Middle frontal gyrus (tissue), 1 donor: Measurements from ENCODE around the gene FRRS1L.

ENCODE experiments used
- DNase-seq: peaks from one replicate; pipeline ENCODE4 v3.0.0-alpha.2; 2015; ENCODE audit warnings: low spot score; ENCODE audit errors: extremely low spot score

Gene FRRS1L, protein sequence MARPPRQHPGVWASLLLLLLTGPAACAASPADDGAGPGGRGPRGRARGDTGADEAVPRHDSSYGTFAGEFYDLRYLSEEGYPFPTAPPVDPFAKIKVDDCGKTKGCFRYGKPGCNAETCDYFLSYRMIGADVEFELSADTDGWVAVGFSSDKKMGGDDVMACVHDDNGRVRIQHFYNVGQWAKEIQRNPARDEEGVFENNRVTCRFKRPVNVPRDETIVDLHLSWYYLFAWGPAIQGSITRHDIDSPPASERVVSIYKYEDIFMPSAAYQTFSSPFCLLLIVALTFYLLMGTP

DNA sequence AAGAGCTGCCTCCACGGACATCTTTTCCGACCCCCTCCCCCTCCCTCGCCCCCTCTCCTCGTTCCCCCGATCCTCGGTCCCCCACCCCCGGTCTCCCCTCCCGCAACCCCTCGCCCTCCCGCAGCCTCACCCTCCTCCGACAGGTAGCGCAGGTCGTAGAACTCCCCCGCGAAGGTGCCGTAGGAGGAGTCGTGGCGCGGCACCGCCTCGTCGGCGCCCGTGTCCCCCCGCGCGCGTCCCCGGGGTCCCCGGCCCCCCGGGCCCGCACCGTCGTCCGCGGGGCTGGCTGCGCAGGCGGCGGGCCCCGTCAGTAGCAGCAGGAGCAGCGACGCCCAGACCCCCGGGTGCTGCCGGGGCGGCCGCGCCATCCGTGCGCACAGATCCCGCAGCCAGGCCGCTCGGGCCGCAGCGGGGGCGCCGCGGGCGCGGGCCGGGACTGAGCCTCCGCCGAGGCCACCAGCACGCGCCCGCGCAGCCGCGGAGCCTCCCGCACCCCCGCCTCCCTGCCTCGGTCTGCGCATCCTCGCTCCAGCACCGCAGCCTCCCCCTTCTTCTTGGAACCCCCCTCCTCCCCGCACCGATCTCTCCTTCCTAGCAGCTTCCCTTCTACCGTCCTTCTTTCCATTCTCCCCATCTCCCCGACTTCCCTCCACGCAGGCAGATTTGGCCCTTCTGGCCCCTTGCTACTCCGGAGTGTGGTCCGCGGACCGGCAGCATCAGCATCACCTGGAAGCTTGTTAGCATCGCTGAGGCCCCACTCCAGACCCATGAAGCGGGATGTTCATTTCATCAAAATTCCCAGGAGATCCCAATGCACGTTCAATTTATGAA lies at the start of gene FRRS1L:
FRRS1L (minus strand) TSS at position 479 of the 831 bp plus-strand sequence; CDS start at position 368, 111 bp downstream.
- DNase-seq, result peak; percentile 50

DNA sequence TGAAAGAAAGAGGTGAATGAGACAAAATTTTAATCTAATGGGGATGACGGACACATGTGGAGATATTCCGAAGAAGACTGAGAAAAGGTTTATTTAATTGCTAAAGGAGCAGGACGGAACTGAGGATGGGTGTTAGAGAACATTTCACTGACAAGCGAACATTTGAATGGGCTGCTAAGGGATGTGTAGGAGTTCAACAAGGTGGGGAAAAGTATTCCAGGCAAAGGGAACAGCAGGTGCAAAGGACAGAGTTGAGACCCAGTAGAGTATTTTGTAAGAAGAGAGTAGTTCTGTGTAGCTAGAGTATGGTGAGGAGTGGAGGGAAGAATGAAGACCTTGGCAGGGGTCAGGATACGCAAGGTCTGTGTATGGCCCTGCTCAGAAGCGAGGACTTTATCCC lies 47.4 kb upstream of the FRRS1L start:
- DNase-seq, result no peak

DNA sequence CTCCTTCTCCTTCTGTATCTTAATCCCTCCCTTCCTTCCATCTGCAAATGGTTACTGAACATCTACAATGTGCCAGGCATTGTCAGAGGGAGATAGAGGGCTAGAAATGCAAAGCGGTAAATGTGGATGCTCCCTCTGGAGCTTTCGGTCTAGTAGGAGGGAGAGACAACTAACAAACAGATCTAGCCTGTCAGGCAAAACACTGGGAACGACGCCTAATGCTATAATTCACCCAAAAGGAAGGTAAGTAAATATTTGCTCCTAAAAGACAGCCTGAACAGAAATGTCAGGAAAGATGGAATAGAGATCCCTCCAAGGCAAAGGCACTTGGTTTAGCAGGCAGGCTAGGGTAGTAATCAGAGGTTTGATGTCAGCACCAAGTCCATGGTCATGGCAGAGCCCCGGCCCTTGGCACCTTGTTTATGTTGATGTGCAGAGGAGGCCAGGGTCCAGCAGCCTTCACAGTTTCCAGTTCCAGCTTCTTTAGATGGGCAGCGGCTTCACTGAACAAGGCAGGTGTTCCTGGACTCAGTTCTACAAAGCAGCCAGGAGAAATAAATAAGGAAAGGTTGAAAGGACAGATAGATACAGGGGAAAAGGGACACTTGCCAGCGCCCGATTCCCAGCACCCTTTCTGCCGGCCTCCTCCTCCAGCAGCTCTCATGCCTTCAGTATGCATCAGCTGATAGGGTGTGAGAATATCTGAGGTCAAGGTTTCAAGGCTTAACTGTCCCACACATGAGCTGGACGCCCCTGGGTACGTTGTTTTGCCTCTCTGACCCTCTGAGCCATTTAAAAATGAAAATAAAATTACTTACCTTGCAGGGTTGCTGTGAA lies 46.5 kb upstream of the FRRS1L start:
- no peak for DNase-seq

DNA sequence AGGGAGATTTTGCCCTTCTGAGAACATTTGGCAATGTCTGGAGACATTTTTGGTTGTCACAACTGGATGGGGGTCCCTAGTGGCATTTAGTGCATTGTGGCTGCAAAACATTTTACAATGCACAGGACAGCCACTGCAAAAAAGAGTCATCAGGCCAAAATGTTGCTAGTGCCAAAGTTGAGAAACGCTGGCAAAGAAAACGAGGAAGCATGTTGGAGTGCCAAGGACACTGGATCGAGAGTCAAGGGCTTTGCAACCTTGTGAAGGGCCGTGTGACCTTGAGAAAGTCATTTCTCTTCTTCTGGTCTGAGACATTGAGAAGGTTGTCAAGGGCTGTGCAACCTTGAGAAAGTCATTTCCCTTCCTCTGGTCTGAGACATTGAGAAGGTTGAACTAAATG lies 45.7 kb upstream of the FRRS1L start:
- no peak for DNase-seq

DNA sequence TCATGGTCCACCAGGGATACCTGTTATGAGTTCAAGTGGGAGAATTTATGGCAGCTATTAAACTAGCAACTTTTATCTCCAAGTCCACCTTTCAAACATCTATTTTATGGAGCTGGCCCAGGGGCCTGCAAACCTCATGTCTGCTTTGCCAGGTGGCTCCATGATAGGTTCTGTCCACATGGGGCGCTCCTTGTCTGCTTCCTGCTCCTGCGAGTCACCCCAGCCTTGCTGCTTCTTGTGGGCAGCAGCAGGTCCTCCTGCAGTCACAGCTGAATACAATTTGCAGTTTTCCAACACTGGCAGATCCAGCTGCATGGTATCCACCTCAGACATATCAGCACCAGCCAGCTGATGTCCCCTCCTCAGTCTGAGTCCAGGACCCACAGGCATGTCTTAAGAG lies 39.6 kb upstream of the FRRS1L start:
- DNase-seq, result no peak

DNA sequence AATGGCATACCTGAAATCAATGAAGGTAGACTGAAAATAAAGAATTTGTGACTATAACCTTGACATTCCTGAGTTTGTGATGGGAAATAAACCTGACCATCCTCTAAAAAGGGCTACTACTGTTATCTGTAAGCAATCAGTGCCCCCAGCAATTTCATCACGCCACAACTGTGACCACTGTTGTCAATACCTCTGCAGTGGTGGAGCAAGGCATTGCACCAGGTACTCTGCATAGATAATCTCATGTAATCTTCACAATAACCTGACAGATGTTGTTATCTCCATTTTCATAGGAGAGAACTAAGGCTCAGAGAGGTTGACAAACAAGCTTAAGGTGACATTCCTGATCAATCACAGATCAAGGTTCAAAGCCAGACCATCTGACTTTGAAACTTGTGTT lies 38.5 kb upstream of the FRRS1L start:
- no peak for DNase-seq

DNA sequence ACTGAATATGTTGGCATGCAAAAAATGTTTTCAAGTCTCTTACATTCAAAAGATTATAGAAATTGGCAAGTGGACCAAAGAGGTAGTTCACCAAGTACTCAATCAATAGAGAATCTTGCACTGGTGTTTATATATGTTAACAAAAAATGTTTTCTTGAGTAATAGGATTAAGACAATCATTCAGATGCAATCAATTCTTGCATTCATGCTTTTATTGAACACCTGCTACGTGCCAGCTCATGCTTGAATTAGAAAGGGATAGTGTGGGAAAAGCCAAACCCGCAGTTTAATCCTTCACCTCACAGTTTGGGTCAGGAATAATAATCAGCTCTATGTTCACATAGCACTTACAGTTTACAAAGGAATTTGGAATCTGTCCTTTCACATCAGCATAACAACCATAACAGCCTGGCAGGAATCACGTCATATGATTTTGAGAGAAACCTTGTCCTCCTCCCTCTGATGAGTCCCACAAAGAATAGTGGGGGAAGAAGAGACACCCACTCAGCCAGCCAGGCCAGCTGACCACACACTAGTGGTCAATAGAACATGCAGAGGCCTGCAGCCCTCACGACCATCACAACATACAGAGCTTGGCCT lies 36.8 kb upstream of the FRRS1L start:
- no peak for DNase-seq

DNA sequence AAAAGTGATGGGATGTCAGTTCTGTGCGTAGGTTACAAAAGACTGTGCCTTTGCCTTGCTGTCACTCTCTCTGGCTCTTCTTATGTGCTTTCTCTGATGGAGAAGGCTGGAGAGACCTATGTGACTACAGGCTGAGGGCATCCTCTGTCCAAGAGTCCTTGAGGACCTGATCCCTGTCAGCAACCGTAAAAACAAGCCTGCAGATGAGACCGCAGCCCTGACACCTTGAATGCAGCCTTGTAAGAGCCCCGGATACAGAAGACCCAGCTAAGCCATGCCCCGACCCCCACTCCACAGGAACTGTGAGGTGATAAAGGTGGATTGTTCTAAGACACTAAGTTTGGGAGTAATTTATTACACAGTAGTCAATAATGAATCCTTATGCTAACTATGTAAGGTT lies 32.6 kb upstream of the FRRS1L start:
- no peak for DNase-seq

DNA sequence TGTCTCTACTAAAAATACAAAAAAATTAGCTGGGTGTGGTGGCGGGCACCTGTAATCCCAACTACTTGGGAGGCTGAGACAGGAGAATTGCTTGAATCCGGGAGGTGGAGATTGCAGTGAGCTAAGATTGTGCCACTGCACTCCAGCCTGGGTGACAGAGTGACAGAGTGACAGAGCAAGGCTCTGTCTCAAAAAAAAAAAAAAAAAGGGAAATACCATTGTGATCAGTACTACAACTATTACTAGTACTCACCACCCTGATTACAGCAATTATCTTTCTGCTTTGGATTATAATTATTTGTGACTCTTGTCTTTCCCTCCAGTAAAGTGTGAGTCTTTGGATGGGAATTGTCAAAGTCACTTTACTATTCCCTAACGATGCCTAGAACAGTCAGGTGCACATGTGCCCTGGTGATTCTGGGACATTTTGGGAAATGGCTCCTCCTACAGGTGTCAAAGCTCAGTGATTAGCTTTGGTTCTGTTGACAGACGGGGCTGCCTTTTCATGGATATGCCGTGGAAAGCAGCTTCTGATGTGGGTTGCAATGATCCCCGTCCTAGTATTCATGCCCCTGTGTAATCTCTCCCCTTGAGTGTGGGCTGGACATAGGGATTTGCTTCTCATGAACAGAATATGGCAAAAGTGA lies 31.8 kb upstream of the FRRS1L start:
- no peak for DNase-seq

DNA sequence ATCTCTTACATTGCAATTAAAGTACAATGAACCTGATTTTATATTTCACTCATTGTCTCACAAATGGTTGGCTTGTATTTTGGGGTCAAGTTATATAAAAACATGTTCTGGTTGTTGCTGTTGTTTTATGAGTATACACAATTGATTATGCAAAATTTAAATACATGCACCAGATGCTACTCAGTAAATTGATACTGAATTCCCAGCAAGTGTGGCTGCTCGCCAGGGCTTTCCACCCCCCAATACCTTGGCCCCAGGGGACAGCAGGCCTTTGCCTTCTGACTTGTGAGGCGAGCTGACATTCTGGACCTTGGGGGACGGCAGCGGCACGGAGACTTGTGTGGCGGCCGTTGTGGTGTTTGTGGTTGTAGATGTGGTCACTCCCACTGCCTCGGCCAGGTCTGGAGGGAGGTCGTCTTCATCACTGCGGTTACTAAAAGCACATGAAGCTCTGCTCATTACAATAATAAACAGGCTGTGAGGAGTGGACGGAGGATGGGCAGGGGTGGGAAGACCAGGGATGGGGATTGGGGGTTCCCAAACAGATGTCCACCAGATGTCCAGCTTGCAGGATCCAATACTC lies 27.0 kb upstream of the FRRS1L start:
- DNase-seq, result no peak

DNA sequence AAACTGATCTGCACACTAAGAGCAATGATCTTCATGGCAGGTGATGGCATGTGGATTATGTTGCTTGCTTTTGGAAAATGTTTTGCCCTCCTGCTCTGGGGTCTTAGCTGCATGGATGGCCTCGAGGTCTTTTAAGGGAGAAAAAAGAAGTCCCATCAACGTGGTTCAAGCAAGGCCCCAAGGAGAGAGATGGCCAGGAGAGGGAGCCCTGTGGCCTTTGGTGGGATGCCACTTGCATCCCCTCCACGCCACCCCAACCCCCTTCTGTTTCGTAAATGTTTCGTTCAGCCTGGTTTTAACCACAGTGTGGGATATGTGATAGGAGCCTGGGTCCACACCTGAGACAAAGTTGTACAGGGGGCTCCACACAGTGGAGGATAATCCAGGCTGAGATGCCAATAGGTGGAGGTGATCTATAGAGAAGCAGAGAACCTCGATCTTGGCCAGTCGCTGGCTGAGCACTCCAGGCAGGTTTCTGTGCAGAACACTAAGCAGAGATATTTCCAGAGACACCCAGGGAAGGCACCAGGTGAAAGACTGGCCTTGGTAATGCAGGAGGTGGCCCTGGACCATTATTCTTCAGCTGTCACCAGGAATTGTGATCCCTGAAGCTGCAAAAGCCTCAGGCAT lies 25.8 kb upstream of the FRRS1L start:
- no peak for DNase-seq

DNA sequence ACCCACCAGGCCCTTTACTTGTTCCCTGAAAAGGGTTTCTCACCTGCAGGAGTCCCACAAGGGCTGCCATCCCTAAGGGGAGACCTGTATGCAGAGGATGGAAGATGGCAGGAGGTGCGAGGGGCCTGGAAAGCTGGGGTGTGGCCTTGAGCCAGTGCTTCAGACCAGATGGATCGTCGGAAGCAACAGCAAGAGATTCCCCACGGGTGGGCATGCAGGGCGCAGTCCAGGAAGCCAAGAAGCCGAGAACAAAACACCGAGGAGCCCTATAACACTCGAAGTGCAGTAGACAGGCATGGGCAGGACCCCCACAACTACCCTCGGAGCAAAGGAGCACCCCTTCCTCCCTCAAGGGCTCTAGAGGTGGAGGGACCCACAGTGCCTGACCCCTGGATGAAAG lies 24.7 kb upstream of the FRRS1L start:
- DNase-seq, result no peak

DNA sequence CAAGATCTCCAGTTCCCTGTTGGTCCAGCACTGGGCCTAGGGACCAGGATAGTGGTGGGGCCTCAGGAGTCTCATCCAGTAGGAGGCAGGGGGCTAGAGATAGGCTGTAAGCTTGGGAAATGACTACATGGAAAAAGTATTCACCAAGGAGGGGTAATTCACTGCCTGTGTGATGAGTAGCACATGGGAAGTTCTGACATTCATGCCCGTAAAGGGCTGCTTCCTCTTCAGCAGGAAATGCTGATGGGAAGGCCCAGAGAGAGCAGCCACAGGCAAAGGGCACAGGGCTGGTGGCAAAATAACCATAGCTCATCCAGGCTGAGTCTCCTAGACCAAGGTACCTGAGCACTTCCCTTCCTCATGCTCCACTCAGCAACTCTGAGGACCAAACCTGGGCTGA lies 23.1 kb upstream of the FRRS1L start:
- DNase-seq, result no peak

DNA sequence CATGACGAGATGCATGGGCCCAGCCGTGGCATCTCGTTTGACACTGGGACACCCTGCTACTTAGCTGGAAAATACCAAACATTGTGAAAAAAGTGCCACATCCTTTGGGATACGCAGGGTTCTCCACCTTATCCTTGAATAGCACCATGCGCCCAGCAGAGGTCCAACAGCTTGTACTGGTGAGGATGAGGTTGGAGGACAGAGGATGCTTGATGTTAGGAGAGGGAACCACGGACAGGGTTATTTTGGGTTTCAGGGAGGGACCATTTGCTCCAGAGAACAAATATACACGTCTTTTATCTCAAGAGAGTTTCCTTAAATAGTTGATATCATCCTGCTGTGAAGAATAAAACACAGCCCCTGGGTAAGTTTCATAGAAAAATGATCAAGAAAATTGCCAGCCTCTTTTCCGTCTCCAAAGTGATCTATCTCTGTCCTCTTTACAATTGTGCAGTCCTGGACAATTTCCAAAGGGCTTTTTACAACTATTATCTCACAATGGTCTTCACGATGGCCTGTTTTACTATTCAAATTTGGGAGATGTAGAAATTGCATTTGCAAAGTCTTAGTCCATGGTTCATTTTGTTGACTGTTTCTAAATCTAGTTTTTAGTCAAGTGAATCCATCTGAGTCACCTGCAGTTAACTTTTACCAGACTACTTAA lies 19.9 kb upstream of the FRRS1L start:
- no peak for DNase-seq

DNA sequence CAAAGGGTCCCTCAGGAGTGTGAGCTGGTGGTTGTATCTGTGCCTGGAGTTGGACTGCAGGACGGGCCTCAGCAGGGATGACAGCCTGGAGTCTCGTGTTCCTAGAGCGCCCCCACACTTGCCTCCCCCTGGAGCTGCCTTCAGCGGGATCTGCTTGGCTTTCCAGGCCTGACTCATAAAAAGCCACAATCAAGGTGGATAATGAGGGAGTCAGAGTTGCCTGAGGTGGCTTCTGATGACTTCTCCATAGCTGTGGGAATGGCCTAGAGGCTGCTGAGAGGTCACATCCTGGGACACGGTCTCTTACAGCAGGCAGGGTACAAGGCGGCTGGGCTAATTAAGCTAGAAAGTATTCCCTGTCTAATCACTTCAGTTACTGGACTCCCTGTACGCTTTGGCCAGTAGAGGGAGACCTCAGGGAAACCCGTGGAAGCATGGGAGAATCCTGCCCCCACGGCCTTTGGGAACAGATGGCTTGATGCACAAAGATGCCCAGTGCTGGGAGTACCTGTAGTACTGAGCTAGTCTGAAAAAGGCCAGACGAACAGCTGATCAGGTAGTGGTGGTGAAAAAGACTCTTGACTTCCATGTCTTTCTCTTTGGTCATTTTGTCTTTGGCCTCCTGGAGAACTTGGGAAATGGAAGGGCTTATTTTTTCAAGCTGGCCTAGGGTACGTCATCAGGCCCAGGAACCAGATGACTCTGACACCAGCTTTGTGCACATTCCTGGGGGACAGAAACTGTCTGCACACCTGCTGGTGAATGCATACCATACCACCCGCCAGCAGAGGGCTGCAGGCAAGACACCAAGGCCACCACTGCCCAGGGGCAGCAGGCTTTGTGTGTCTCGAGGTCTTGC lies 16.1 kb upstream of the FRRS1L start:
- no peak for DNase-seq

DNA sequence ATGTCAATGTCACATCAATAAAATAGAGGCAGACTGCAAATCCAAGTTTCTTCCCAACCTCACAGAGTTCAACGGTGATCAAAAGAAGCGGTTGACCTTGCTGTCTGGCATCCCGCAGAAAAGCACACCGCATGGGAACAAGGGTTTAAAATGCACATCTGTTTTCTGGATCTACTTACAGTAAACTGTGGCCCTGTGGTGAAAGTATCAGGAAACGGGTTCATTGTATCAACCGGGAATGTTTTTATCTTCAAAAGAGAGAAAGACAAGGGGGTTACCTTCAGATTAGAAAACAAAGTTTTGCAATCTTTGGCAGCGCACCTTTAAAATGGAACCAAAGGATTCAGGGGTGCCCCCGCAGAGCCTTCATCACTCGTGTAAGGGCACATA lies 15.5 kb upstream of the FRRS1L start:
- DNase-seq, result no peak

DNA sequence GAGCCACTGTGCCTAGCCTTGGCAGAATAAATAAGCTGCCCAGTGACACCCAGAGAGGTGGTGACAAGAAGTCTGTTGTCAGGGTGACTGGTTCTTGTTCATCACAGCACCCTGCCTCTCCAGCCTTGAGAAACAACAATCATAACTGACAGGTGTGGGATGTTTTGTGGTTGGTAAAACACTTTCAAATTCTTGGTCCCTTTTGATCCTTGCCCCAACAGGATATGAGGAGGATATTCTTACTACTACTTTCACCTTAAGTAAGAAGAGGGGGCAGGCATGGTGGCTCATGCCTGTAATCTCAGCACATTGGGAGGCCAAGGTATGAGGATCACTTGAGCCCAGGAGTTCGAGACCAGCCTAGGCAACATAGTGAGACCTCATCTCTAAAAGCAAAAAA lies 14.2 kb upstream of the FRRS1L start:
- no peak for DNase-seq

DNA sequence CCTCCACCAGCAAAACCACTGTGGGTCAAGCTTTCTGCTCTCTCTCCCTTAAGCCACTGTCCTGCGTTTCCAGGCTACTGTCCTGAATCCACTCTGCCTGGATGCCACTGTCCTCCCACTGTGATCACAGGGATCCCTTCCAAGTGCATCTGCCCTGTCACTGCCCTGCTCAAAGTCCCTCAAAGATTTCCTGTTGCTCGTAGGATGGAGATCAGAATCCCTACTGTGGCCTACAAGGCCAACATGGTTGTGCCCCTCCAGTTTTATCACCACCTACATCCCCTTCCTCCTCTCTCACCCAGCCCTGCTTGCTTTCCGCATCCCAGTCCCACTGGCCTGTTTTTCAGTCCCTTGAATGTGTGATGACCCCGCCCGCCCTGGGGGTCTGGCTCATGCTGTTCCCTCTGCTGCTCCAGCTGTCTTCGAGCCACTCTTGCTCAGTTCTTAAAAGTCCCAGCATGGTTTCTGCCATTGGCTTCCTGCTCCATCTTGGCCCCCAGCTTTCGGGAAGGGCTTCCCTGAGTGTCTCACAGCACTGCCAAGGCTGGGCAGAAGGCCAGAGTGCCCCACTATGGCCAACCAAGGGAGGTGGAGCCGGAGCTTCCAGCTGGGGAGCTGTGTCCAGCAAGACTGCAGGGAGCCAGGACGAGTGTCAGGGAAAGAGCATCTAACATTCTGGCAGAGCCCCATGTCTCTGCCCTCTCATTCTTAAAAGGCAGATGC lies 12.9 kb upstream of the FRRS1L start:
- DNase-seq, result no peak
